Measurements from ENCODE around the gene CRISPLD2. TPM values are rescaled to one million over a fixed set of nuclear protein-coding genes. Genes with fewer than 3 reads are reported as not detected.

Gene CRISPLD2
- total and polyA plus RNA-seq, 2 donors from 2014 or later, result 4.8 to 108 TPM

DNA sequence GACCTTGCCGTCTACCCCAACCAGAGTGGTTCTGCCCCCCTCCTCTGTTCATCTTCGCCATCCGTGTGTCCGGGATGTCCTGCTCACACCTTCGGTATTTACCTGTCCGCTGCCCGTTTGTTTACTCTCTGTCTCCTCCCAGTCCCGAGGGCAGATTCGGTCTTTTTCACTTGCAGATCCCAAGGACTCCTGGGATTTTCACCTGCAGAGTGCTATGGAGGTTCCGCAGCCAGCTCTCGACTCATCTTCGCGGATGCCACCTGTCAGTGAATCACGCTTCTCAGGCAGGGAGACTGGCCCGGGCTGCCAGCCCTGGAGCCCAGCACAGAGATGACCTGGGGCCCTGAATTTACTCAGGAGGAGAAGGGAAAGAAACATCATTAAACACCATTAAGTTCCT lies 8.1 kb downstream of the CRISPLD2 start:
- FAIRE-seq (no peak), DNase-seq (no peak)
- no peaks in the 10 kb centered on the region for H3K9me3 ChIP-seq (ENCODE audit: control insufficient read depth in 2 of 3, insufficient read depth in 1 of 3, low read length in 3 of 3)
- H3K4me1 ChIP-seq (ENCODE audit: control insufficient read depth in 2 of 3, insufficient read depth in 2 of 3, low read depth in 1 of 3, low read length in 3 of 3), result peaks cover 0 to 5% (median 0%) of the 10 kb centered on the region in 3 donors
- no peaks in the 10 kb centered on the region for H3K36me3 ChIP-seq (ENCODE audit: control insufficient read depth in 2 of 3, insufficient read depth in 3 of 3, low read length in 3 of 3)
- intact Hi-C loops (cut with DNase I), result no loop called here
- no peak overlapping the region for H3K27ac ChIP-seq (ENCODE audit: low read depth in 2 of 2, low read length in 2 of 2)
- H3K27me3 ChIP-seq (ENCODE audit: control insufficient read depth, insufficient read depth, low read length), result no peaks in the 10 kb centered on the region
- H3K9ac ChIP-seq (ENCODE audit: low read length in 3 of 3), result no peak overlapping the region
- TF ChIP-seq, protein P1, sequence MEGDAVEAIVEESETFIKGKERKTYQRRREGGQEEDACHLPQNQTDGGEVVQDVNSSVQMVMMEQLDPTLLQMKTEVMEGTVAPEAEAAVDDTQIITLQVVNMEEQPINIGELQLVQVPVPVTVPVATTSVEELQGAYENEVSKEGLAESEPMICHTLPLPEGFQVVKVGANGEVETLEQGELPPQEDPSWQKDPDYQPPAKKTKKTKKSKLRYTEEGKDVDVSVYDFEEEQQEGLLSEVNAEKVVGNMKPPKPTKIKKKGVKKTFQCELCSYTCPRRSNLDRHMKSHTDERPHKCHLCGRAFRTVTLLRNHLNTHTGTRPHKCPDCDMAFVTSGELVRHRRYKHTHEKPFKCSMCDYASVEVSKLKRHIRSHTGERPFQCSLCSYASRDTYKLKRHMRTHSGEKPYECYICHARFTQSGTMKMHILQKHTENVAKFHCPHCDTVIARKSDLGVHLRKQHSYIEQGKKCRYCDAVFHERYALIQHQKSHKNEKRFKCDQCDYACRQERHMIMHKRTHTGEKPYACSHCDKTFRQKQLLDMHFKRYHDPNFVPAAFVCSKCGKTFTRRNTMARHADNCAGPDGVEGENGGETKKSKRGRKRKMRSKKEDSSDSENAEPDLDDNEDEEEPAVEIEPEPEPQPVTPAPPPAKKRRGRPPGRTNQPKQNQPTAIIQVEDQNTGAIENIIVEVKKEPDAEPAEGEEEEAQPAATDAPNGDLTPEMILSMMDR (IDR thresholded peaks at IDR 0.05; ENCODE audit: borderline replicate concordance, extremely low read depth, insufficient read depth), result no peak
- no peak overlapping the region for H3K4me3 ChIP-seq (ENCODE audit: low read length in 3 of 3)

DNA sequence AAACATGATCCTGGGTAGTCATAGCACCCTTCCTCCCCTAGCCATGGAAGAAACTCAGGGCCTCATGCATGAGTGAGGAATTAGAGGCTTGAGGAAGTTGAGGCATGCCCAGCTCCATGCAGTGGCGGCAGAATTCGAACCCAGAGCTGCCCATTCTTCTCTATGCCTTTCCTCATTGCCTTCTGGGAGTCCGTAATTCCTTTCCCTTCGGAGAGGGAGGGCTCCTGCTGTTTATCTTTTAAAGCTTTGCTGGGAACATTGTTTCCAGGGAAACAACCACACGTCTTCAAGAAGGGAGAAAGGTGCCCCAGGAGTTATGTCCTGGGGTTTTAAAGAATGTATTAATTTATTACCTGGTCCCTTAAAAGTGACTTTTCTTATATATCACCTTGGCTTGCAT lies 8.5 kb downstream of the CRISPLD2 start:
- H3K9me3 ChIP-seq (ENCODE audit: control insufficient read depth in 2 of 3, insufficient read depth in 1 of 3, low read length in 3 of 3), result no peaks in the 10 kb centered on the region
- no peak overlapping the region for H3K27ac ChIP-seq (ENCODE audit: low read depth in 2 of 2, low read length in 2 of 2)
- FAIRE-seq, result no peak
- H3K9ac ChIP-seq (ENCODE audit: low read length in 3 of 3), result no peak overlapping the region
- no peaks in the 10 kb centered on the region for H3K36me3 ChIP-seq (ENCODE audit: control insufficient read depth in 2 of 3, insufficient read depth in 3 of 3, low read length in 3 of 3)
- no peak overlapping the region for H3K4me3 ChIP-seq (ENCODE audit: low read length in 3 of 3)
- no peak for DNase-seq
- peaks cover 0 to 4% (median 0%) of the 10 kb centered on the region in 3 donors for H3K4me1 ChIP-seq (ENCODE audit: control insufficient read depth in 2 of 3, insufficient read depth in 2 of 3, low read depth in 1 of 3, low read length in 3 of 3)
- H3K27me3 ChIP-seq (ENCODE audit: control insufficient read depth, insufficient read depth, low read length), result no peaks in the 10 kb centered on the region
- intact Hi-C loops (cut with DNase I), result no loop called here
- TF ChIP-seq, protein P1 (IDR thresholded peaks at IDR 0.05; ENCODE audit: borderline replicate concordance, extremely low read depth, insufficient read depth), result no peak

DNA sequence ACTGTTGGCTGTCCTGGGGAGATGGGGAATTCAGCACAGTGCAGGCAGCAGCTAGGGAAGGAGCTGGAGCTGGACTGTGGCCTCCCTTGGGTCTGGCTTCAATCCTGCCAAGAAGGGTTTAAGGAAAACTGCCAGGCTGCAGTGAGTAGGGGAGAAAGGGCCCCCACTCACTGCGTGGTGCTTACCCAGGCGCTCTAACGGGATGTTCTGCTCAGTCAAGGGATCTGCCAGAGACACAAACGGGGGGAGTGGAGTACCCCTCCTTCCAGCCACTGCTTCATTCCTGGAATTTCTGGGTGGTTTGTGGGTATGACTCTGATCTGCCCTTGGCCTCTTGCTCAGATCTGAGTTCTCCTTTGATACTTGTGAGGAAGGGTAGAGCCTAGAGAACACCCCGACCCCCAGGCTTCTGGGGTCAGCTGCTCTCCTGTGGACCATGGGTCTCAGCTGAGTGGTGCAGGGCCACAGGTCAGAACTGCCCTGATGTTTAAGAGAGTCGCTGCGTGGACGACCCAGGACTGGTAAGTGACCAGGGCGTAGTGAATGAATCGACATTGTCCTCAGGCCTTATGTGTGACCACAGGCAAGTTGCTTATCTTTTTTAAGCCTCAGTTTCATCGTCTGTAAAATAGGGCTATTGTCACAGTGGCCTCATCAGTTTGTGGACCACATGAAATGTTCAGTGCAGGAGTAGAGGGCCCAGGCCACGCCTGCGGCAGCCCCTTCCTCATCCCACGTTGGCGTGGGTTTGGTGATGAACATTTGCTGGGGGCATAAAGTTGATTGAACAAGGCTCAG lies 9.6 kb downstream of the CRISPLD2 start:
- no peak overlapping the region for H3K9ac ChIP-seq (ENCODE audit: low read length in 3 of 3)
- no peak for DNase-seq

More for the DNA sequence above, 9.6 kb downstream of the CRISPLD2 start:
- Histone ChIP-seq H3K27me3 (ENCODE audit: control insufficient read depth, insufficient read depth, low read length) (no peaks in the 10 kb centered on the region), H3K27ac (ENCODE audit: low read depth in 2 of 2, low read length in 2 of 2) (peak overlapping the region in 1 of 2 donors; percentile 52), H3K4me1 (ENCODE audit: control insufficient read depth in 2 of 3, insufficient read depth in 2 of 3, low read depth in 1 of 3, low read length in 3 of 3) (peaks cover 0 to 4% (median 0%) of the 10 kb centered on the region in 3 donors), H3K9me3 (ENCODE audit: control insufficient read depth in 2 of 3, insufficient read depth in 1 of 3, low read length in 3 of 3) (no peaks in the 10 kb centered on the region), H3K4me3 (ENCODE audit: low read length in 3 of 3) (no peak overlapping the region), H3K36me3 (ENCODE audit: control insufficient read depth in 2 of 3, insufficient read depth in 3 of 3, low read length in 3 of 3) (no peaks in the 10 kb centered on the region)
- TF ChIP-seq, protein P1 (IDR thresholded peaks at IDR 0.05; ENCODE audit: borderline replicate concordance, extremely low read depth, insufficient read depth), result no peak
- no peak for FAIRE-seq
- intact Hi-C loops (cut with DNase I), result no loop called here

Data from kidney (tissue), 14 donors.